ENCODE measurements around the gene KDSR. TPM values are rescaled to one million over a fixed set of nuclear protein-coding genes. Genes with fewer than 3 reads are reported as not detected.
A peak's percentile ranks its signal among the peaks of the same experiment; 100 is the strongest.

Gene KDSR
- total and polyA plus RNA-seq, 7 donors = 7.6 to 50.5 (median 33.2) TPM

DNA sequence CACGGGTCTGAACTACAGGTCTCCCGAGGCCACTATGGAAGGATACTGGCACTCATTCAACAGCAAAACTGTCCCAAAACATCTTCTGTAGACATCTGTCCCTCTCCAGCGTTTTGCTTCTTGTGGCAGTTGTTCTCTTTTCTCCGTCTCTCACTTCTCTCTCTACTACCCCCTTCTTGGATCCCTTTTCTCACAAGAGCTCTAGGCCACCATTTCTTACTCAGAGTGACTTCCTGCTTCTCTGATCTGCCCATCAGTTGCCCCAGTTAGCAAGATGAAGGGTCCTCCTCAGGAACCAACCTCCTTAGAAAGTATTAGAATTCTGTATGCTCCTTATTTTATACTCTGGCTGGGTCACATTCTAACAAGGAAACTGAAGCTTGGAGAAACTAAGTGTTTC is 80.1 kb downstream of the KDSR start:
- TF ChIP-seq POLR2A (IDR thresholded peaks at IDR 0.05) (no peak), POLR2AphosphoS5 (IDR thresholded peaks at IDR 0.05) (no peak), EP300 (IDR thresholded peaks at IDR 0.05) (no peak)
- TF ChIP-seq, protein P1, sequence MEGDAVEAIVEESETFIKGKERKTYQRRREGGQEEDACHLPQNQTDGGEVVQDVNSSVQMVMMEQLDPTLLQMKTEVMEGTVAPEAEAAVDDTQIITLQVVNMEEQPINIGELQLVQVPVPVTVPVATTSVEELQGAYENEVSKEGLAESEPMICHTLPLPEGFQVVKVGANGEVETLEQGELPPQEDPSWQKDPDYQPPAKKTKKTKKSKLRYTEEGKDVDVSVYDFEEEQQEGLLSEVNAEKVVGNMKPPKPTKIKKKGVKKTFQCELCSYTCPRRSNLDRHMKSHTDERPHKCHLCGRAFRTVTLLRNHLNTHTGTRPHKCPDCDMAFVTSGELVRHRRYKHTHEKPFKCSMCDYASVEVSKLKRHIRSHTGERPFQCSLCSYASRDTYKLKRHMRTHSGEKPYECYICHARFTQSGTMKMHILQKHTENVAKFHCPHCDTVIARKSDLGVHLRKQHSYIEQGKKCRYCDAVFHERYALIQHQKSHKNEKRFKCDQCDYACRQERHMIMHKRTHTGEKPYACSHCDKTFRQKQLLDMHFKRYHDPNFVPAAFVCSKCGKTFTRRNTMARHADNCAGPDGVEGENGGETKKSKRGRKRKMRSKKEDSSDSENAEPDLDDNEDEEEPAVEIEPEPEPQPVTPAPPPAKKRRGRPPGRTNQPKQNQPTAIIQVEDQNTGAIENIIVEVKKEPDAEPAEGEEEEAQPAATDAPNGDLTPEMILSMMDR (IDR thresholded peaks at IDR 0.05) = no peak
- H3K4me1 ChIP-seq = peaks cover 0 to 47% (median 43%) of the 10 kb centered on the region in 4 donors
- H3K9me3 ChIP-seq = no peaks in the 10 kb centered on the region
- no peaks in the 10 kb centered on the region for H3K27me3 ChIP-seq
- peak overlapping the region; percentile 32 to 54 (median 39) for H3K27ac ChIP-seq
- H3K4me3 ChIP-seq = no peak overlapping the region
- no peak for DNase-seq
- WGBS, 2 donors = 78 to 88% methylated on average over 4 of the region's 4 CpGs
- intact Hi-C loops (cut with DNase I) = no loop called here
- H3K36me3 ChIP-seq = no peaks in the 10 kb centered on the region

DNA sequence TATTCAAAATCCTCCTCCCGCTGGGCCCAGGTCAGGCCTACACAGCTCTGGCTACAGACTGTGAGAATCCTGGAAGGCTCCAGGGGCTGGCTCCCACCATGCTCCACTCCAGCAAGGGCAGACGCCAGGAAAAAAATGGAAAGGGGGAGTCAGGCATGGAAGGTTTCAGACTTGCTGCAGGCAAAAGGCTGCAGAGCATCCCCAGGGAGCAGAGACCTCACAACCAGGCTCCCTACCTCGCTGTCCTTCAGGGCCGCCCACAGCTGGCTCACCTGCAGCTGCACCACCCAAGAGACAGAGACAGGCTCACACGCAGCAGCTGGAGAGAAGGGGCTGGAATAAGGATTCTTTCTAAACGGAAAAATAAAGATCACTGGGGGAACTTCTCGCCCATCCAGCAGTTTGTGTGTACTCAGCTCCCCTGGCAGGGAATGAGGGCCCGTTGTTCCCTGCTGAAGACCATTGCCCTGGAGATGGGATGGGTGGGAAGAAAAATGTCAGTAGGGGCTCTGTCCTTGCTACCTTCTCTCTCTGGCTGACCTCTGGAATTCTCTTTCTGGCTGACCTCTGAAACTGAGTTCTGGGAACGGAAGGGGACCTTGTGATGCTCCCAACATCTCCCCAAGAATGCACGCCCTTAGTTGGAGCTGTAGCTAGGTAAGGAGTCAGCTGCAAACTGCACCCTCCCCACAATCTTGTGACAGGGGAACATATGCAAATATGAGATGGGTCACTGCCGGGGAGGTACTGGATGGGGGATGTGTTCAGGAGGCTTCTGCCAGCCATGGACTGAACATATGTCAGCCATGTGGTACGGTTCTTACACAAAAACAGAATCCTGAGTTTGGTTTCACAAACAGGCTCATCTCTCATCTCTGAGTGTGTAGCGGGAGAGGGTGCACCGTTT is 81.9 kb downstream of the KDSR start:
- no peak overlapping the region for H3K4me3 ChIP-seq
- no peaks in the 10 kb centered on the region for H3K9me3 ChIP-seq
- no peaks in the 10 kb centered on the region for H3K36me3 ChIP-seq
- 77 to 90% methylated on average over 14 of the region's 14 CpGs for WGBS, 2 donors
- TF ChIP-seq POLR2A (IDR thresholded peaks at IDR 0.05) (no peak), POLR2AphosphoS5 (IDR thresholded peaks at IDR 0.05) (no peak), EP300 (IDR thresholded peaks at IDR 0.05) (no peak)
- TF ChIP-seq, protein P1 (IDR thresholded peaks at IDR 0.05) = no peak
- intact Hi-C loops (cut with DNase I) = no loop called here
- H3K4me1 ChIP-seq = peaks cover 0 to 50% (median 43%) of the 10 kb centered on the region in 4 donors
- DNase-seq = no peak
- H3K27ac ChIP-seq = peak overlapping the region; percentile 45 to 78 (median 68)
- H3K27me3 ChIP-seq = no peaks in the 10 kb centered on the region

DNA sequence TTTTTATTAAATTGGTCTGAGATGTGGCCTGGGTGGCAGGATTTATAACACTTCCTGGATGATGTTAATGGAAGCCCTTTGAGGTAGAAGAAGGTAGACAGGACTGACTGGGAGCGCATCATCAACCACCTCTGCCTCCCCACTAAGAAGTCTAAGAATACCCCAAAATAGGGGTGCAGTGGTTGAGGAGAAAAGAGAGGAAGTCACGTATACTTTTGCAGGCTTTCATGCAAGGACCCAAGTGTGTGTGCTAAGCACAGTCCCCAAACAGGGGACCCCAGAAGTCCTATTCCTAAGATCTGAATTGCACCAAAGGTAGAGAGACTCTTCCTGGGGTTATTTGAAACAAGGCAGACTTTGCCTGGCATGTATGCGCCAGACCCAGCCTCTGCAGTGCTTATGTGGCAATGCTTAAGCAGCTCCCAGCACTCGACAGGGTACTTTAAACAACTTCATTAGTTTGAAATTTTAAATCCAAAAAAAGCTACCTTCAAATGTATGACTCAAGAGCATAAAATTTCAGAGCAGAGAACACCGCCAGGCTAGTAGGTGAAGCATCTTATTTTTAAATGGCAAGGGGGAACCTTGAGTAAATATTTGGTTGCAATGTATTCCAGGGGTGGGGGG is 82.7 kb downstream of the KDSR start:
- peaks cover 0 to 45% (median 42%) of the 10 kb centered on the region in 4 donors for H3K4me1 ChIP-seq
- 87 to 96% methylated on average over 5 of the region's 5 CpGs for WGBS, 2 donors
- intact Hi-C loops (cut with DNase I) = no loop called here

DNA sequence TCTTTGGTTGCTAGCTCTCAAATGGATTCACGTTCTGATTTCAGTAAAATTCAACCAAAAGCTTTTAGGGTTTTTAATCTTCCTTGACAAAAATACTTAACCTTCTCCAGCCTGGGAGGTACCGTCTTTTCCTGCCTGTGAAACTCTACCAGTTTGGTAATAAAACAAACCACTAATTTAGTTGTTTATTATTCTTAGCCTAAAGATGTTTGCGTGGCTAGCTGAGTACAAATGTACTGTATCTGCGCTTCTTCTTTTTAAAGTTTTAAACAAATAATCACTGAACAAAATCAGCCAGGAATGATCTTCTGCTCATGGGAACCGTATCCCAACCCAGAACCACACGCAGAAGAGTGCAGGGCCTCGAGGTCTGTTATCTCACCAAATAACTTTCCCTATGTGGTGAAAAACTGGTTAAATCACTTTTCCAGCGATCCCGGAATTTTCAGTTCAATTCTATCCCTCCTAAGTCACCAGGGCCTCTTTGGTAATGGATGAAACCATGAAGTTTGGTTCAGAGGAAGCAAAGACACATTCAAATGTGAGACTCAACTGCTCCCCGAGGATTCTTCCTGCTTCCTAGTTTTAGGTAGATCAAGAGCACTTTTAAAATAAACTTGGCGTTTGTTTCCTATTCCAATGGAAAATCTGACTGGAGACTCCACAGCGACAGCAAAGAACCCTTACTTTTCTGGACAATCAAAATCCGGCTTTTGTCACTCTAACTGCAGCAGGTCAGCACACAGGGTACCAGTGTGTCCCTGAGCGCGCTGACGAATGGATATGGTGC is 83.5 kb downstream of the KDSR start:
- WGBS, 2 donors = 87 to 92% methylated on average over 16 of the region's 16 CpGs

More for the DNA sequence above, 82.7 kb downstream of the KDSR start:
- DNase-seq = peak; percentile 74
- H3K9me3 ChIP-seq = no peaks in the 10 kb centered on the region
- TF ChIP-seq POLR2A (IDR thresholded peaks at IDR 0.05) = no peak
- TF ChIP-seq POLR2AphosphoS5 (IDR thresholded peaks at IDR 0.05) = peak in 2 of 4 donors; percentile 18 to 37
- no peak overlapping the region for H3K4me3 ChIP-seq
- no peaks in the 10 kb centered on the region for H3K36me3 ChIP-seq
- H3K27me3 ChIP-seq = no peaks in the 10 kb centered on the region
- H3K27ac ChIP-seq = peak overlapping the region; percentile 45 to 78 (median 68)

More for the DNA sequence above, 83.5 kb downstream of the KDSR start:
- Histone ChIP-seq H3K4me1 (peaks cover 0 to 39% (median 36%) of the 10 kb centered on the region in 4 donors), H3K9me3 (no peaks in the 10 kb centered on the region), H3K27ac (peak overlapping the region; percentile 45 to 78 (median 68)), H3K27me3 (no peaks in the 10 kb centered on the region), H3K4me3 (no peak overlapping the region), H3K36me3 (no peaks in the 10 kb centered on the region)
- no peak for DNase-seq
- intact Hi-C loops (cut with DNase I) = no loop called here
- TF ChIP-seq POLR2A (IDR thresholded peaks at IDR 0.05) = no peak
- TF ChIP-seq POLR2AphosphoS5 (IDR thresholded peaks at IDR 0.05) = no peak
- TF ChIP-seq, protein P1 (IDR thresholded peaks at IDR 0.05) = no peak
- no peak for TF ChIP-seq EP300 (IDR thresholded peaks at IDR 0.05)

Data from sigmoid colon (tissue), 7 donors.